Fibroblast of pulmonary artery (primary cell): ENCODE data around the gene TUSC2.
"Not testable (repeated sequence)": the region's sequence is repeated elsewhere in the genome, so short reads cannot be mapped to it uniquely, and the experiment has no call there.

Experiments used
- DNase-seq: peaks from one replicate; pipeline ENCODE4 v3.0.0-alpha.2; 2010; ENCODE audit warnings: low read depth
- H3K4me3 ChIP-seq: replicated peaks from 2 replicates; pipeline ENCODE4 v1.5.1; 2011; ENCODE audit warnings: low read depth, mild to moderate bottlenecking, control low read depth, low read length, moderate library complexity
- TF ChIP-seq, protein P1 (sequence below): IDR thresholded peaks from 2 replicates; pipeline ENCODE4 v1.5.1; 2011; ENCODE audit warnings: mild to moderate bottlenecking, control low read depth, low read length, inconsistent platforms; ENCODE audit errors: missing control alignments

TUSC2 gene

DNA sequence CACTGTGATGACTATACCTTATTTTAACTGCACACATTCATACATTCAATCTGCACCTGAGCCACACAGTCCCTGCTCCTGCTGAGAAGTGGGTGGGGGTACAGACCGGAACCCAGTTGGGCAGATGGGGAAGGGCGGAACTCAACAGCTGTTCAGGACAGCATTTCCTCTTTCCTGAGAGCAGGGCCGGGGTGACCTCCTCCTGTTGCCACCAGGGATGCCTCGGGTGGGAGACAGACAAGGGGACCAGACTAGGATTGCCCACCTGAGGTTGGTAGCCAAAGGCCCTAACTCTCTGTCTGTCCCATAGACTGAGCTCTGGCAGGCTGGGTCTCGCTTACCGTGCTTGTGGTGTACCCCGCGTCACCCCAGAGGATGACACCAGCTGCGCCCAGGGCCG is 9.4 kb downstream of the TUSC2 start:
- TF ChIP-seq, protein P1, sequence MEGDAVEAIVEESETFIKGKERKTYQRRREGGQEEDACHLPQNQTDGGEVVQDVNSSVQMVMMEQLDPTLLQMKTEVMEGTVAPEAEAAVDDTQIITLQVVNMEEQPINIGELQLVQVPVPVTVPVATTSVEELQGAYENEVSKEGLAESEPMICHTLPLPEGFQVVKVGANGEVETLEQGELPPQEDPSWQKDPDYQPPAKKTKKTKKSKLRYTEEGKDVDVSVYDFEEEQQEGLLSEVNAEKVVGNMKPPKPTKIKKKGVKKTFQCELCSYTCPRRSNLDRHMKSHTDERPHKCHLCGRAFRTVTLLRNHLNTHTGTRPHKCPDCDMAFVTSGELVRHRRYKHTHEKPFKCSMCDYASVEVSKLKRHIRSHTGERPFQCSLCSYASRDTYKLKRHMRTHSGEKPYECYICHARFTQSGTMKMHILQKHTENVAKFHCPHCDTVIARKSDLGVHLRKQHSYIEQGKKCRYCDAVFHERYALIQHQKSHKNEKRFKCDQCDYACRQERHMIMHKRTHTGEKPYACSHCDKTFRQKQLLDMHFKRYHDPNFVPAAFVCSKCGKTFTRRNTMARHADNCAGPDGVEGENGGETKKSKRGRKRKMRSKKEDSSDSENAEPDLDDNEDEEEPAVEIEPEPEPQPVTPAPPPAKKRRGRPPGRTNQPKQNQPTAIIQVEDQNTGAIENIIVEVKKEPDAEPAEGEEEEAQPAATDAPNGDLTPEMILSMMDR, result no peak
- no peak for DNase-seq
- no peak overlapping the region for H3K4me3 ChIP-seq

DNA sequence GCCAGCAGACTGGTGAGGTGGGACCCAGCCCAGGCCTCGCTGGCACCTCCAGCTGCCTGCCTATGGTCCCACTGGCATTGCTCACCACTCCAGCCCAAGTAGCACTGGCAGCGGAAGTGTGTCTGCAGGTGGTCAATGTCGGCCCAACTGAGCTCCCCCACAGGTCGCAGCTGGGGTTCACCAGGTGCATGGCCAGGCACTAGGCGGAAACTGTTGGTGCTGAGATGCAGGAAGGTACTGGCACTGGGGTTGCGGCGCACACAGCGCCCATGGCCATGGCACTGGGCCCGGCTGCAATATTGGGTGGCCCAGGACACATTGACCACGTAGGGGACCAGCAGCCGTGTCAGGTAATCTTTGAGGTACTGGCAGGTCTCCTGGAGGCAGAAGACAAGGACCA is 9.9 kb downstream of the TUSC2 start:
- H3K4me3 ChIP-seq, result no peak overlapping the region
- TF ChIP-seq, protein P1, result no peak
- no peak for DNase-seq

GRCh38 chr3:50317300-50317699 is 10.7 kb downstream of the TUSC2 start:
- H3K4me3 ChIP-seq, result no peak overlapping the region
- no peak for DNase-seq
- TF ChIP-seq, protein P1, result no peak

DNA sequence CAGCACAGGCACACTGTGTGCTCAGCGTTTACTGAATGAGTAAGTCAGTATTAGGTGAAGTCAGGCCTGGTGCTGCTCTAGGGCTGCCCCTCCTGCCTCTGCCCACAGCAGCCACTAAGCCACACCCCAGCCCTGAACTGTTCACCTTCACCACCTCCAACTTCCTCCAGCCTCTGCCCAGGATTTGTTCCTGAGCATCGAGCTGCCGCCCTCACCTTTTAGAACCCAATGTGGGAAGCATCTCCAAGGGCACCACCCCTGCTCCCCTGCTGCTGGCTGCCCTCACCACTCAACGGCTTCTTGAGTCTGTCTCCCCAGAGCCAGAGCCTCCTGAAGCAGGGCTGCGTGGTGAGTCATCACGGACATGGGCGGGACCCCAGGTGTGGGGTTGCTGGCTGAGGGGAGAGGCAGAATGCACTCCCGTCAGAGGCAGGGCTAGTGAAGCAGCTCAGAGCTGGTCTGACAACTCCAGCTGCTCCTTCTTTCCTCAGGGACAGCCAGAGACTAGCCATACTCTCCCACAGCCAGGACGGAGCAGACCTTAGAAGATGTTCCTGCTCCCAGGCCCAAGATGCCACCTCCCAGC is 11.3 kb downstream of the TUSC2 start:
- no peak overlapping the region for H3K4me3 ChIP-seq
- TF ChIP-seq, protein P1, result no peak
- no peak for DNase-seq

DNA sequence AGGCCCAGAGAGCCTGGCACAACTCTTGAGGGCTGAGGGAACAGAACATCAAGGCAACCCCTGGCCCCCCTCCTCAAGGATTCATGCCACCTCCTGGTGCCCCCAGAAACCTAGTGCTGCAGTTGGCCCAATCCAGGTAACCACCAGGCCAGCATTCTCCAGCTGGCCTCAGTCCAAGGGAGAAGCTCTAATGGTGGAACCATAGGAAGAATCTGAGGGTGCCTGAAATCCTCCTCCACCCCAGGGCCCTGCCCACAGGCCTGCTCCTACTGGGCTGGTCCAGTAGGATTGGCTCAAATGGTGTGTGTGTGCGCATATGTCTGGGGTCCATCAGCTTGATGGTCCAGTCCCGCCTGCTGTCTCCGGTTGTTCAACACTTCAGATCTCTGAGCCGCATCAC is 13.2 kb downstream of the TUSC2 start:
- TF ChIP-seq, protein P1, result no peak
- no peak for DNase-seq
- no peak overlapping the region for H3K4me3 ChIP-seq

- TF ChIP-seq, protein P1, result no peak
- no peak overlapping the region for H3K4me3 ChIP-seq
- DNase-seq, result no peak
Measured at GRCh38 chr3:50314342-50314741, 13.7 kb downstream of the TUSC2 start.

DNA sequence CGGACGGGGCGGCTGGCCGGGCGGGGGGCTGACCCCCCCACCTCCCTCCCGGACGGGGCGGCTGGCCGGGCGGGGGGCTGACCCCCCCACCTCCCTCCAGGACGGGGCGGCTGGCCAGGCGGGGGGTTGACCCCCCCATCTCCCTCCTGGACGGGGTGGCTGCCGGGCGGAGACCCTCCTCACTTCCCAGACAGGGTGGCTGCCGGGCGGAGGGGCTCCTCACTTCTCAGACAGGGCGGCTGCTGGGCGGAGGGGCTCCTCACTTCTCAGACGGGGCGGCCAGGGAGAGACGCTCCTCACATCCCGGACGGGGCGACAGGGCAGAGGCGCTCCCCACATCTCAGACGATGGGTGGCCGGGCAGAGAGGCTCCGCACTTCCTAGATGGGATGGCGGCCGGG is 16.0 kb downstream of the TUSC2 start:
- H3K4me3 ChIP-seq, DNase-seq: not testable (repeated sequence)
